ENCODE results near the gene DACH1. TPM values are rescaled to one million over a fixed set of nuclear protein-coding genes. Genes with fewer than 3 reads are reported as not detected.

DACH1 gene
- total and polyA plus RNA-seq, 12 donors: 1.2 to 5.2 (median 2.6) TPM

DNA sequence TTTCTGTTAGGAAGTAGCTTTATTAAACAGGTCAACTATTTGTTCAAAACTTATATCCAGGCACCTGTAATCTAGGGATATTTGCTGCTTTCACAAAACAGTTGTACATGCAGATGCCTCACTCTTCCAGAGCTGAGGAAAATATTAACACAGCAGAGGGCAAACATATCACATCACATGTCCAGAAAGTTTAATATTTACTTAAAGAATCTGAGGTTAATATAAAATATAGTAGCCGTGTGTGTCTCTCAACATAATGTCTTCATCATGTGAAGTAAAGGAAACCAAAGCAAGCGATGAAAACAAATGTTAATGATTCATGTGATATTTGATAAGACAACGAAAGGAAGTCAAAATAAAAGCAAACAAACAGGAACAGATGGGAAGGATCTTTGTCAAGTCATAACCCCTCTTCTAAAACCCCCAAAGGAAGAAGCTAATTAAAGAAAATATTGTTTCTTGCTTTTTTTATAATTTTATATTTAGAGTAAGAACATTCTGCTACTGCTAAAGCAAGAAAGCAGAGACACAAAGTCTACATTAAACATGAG, 418.8 kb downstream of the DACH1 start:
- H3K36me3 ChIP-seq: no peaks in the 10 kb centered on the region
- TF ChIP-seq, protein P1, sequence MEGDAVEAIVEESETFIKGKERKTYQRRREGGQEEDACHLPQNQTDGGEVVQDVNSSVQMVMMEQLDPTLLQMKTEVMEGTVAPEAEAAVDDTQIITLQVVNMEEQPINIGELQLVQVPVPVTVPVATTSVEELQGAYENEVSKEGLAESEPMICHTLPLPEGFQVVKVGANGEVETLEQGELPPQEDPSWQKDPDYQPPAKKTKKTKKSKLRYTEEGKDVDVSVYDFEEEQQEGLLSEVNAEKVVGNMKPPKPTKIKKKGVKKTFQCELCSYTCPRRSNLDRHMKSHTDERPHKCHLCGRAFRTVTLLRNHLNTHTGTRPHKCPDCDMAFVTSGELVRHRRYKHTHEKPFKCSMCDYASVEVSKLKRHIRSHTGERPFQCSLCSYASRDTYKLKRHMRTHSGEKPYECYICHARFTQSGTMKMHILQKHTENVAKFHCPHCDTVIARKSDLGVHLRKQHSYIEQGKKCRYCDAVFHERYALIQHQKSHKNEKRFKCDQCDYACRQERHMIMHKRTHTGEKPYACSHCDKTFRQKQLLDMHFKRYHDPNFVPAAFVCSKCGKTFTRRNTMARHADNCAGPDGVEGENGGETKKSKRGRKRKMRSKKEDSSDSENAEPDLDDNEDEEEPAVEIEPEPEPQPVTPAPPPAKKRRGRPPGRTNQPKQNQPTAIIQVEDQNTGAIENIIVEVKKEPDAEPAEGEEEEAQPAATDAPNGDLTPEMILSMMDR (IDR thresholded peaks at IDR 0.05): no peak
- peaks cover 0 to 13% (median 0%) of the 10 kb centered on the region in 9 donors for H3K4me1 ChIP-seq
- ATAC-seq (peak in 4 of 8 donors; percentile 16 to 34 (median 30)), DNase-seq (no peak)
- H3K9me3 ChIP-seq: no peaks in the 10 kb centered on the region
- intact Hi-C loops (cut with DNase I): loop anchor here in 1 of 10 donors (10.0 kb wide), 1 partner anchor 153 kb away; no protein-coding TSS in a partner anchor
- no peak overlapping the region for H3K4me3 ChIP-seq
- 52 to 53% methylated on average over 3 of the region's 3 CpGs for whole genome bisulfite sequencing, 2 donors
- no peaks in the 10 kb centered on the region for H3K27me3 ChIP-seq
- H3K27ac ChIP-seq: peak overlapping the region in 1 of 10 donors; percentile 41

DNA sequence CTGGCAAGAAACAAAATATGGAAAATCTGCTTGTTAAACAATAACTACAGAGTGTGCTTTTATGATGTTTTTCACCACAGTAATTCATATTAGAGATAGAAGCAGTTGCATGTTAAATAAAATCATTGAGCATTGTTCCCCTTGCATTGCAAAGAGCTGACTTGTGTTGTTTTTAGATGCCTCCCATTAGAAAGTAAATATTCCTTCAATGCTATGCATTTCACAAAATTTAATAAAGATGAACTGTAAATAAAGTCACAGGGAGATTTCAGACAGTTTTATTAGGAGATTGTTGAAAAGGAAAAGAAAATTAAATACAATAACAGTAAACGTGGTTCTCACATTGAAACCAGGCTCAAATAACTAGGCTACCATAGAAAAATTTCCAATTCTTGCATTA, 429.3 kb downstream of the DACH1 start:
- TF ChIP-seq, protein P1 (IDR thresholded peaks at IDR 0.05): no peak
- Histone ChIP-seq H3K4me1 (no peaks in the 10 kb centered on the region), H3K36me3 (no peaks in the 10 kb centered on the region), H3K4me3 (no peak overlapping the region), H3K27ac (no peak overlapping the region), H3K9me3 (no peaks in the 10 kb centered on the region), H3K27me3 (no peaks in the 10 kb centered on the region)
- 89 to 90% methylated on average over 1 of the region's 1 CpG for WGBS, 2 donors
- no peak for ATAC-seq
- no peak for DNase-seq
- intact Hi-C loops (cut with DNase I): loop anchor here in 1 of 10 donors (2.0 kb wide), 1 partner anchor 15 kb away; no protein-coding TSS in a partner anchor

DNA sequence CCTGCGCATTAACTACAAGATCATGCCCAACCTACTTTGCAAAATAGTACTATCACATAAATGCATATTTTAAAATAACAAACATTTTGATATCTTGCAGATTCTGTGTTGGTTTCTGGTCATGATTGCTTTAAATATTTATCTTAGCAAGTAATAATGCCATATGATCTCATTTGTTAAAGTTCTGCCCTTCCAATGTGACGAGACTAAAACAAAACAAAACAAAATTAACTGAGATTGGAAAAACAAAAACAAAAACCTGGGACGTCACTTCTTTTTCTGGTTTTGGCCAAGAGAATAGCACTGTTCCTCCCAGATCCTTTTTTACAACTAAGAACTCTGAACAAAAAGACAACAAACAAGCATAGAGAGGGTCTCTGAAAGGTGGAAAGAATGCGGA, 436.3 kb downstream of the DACH1 start:
- no peaks in the 10 kb centered on the region for H3K36me3 ChIP-seq
- ATAC-seq (no peak), DNase-seq (no peak)
- H3K27ac ChIP-seq: no peak overlapping the region
- TF ChIP-seq, protein P1 (IDR thresholded peaks at IDR 0.05): no peak
- H3K27me3 ChIP-seq: no peaks in the 10 kb centered on the region
- peaks cover 0 to 6% (median 0%) of the 10 kb centered on the region in 11 donors for H3K9me3 ChIP-seq
- H3K4me3 ChIP-seq: no peak overlapping the region
- WGBS, 2 donors: 80 to 81% methylated on average over 4 of the region's 4 CpGs
- intact Hi-C loops (cut with DNase I): no loop called here
- H3K4me1 ChIP-seq: no peaks in the 10 kb centered on the region

DNA sequence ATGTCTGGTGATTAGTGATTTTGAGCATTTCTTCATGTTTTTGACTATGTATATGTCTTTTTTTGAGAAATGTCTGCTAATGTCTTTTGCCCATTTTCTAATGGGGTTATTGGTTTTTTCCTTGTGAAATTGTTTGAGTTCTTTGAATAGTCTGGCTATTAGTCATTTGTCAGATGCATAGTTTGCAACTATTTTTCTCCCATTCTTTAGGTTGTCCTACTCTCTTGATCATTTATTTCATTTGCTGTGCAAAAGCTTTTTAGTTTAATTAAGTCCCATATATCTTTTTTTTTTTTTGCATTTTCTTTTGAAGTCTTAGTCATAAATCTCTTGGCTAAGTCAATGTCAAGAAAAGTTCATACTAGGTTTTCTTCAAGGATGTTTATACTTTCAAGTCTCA, 449.8 kb downstream of the DACH1 start:
- no peaks in the 10 kb centered on the region for H3K27me3 ChIP-seq
- intact Hi-C loops (cut with DNase I): no loop called here
- H3K4me3 ChIP-seq: no peak overlapping the region
- DNase-seq (no peak), ATAC-seq (no peak)
- H3K4me1 ChIP-seq: no peaks in the 10 kb centered on the region
- TF ChIP-seq, protein P1 (IDR thresholded peaks at IDR 0.05): no peak
- peaks cover 0 to 40% (median 11%) of the 10 kb centered on the region in 11 donors for H3K9me3 ChIP-seq
- no peaks in the 10 kb centered on the region for H3K36me3 ChIP-seq
- no peak overlapping the region for H3K27ac ChIP-seq

Data from heart right ventricle (tissue), 16 donors.